HG02678 (cell line): ENCODE measurements around the gene TLR7.
A peak's percentile ranks its signal among the peaks of the same experiment; 100 is the strongest.

ENCODE experiments used
- ATAC-seq: cut with Tn5 transposase; IDR thresholded peaks from one replicate; pipeline ENCODE4 v1.9.1; 2021; ENCODE audit warnings: mild to moderate bottlenecking, moderate library complexity; ENCODE audit not compliant: unreplicated experiment

TLR7 gene

GRCh38 chrX:12890467-12890866 is 23.6 kb downstream of the TLR7 start:
- ATAC-seq: peak; percentile 45

GRCh38 chrX:12891171-12891570 is 24.3 kb downstream of the TLR7 start:
- no peak for ATAC-seq

GRCh38 chrX:12891915-12892506 is 25.1 kb downstream of the TLR7 start:
- peak; percentile 73 for ATAC-seq

- ATAC-seq: no peak
Observed at GRCh38 chrX:12892716-12893115, 25.8 kb downstream of the TLR7 start.

GRCh38 chrX:12894074-12895030 is 27.5 kb downstream of the TLR7 start:
- ATAC-seq: no peak

- no peak for ATAC-seq
Observed at GRCh38 chrX:12895866-12896265, 29.0 kb downstream of the TLR7 start.

- no peak for ATAC-seq
Observed at GRCh38 chrX:12896935-12897334, 30.1 kb downstream of the TLR7 start.

- no peak for ATAC-seq
Observed at GRCh38 chrX:12898073-12898472, 31.2 kb downstream of the TLR7 start.

GRCh38 chrX:12899506-12899905 is 32.6 kb downstream of the TLR7 start:
- ATAC-seq: no peak

GRCh38 chrX:12901486-12901885 is 34.6 kb downstream of the TLR7 start:
- no peak for ATAC-seq

GRCh38 chrX:12903646-12904045 is 36.8 kb downstream of the TLR7 start:
- ATAC-seq: no peak

GRCh38 chrX:12906046-12906761 is 39.3 kb downstream of the TLR7 start, which contains the start of gene TLR8:
TLR8 (plus strand) TSS chrX:12906620; CDS start chrX:12906707, 87 bp downstream.
- ATAC-seq: no peak

GRCh38 chrX:12910423-12911121 is 43.7 kb downstream of the TLR7 start:
- no peak for ATAC-seq

- no peak for ATAC-seq
Observed at GRCh38 chrX:12911122-12911470, 44.2 kb downstream of the TLR7 start.

- ATAC-seq: no peak
Observed at GRCh38 chrX:12912791-12913482, 46.1 kb downstream of the TLR7 start.

- ATAC-seq: no peak
Observed at GRCh38 chrX:12917753-12918152, 50.9 kb downstream of the TLR7 start.

- no peak for ATAC-seq
Observed at GRCh38 chrX:12919051-12919450, 52.2 kb downstream of the TLR7 start.

- ATAC-seq: no peak
Observed at GRCh38 chrX:12919620-12920019, 52.7 kb downstream of the TLR7 start.

GRCh38 chrX:12920990-12921389 is 54.1 kb downstream of the TLR7 start:
- no peak for ATAC-seq

- ATAC-seq: no peak
Observed at GRCh38 chrX:12921886-12922598, 55.2 kb downstream of the TLR7 start.
